Lower leg skin (tissue), 3 donors: Measurements from ENCODE around the gene C6orf141.

Experiments
- POLR2A ChIP-seq, 2 donors: fragments of 450-650 bp; IDR thresholded peaks; one replicate each; pipeline ENCODE4 v1.6.1; 2016 to 2017; ENCODE audit warnings: antibody characterized with exemption in 2 of 2, mild to moderate bottlenecking in 1 of 2, moderate library complexity in 1 of 2
- TF ChIP-seq, protein P1 (sequence below), 3 donors: fragments of 450-650 bp; IDR thresholded peaks; one replicate each; pipeline ENCODE4 v1.5.1; 2016; ENCODE audit warnings: antibody characterized with exemption in 3 of 3, mild to moderate bottlenecking in 3 of 3, moderate library complexity in 2 of 3

DNA sequence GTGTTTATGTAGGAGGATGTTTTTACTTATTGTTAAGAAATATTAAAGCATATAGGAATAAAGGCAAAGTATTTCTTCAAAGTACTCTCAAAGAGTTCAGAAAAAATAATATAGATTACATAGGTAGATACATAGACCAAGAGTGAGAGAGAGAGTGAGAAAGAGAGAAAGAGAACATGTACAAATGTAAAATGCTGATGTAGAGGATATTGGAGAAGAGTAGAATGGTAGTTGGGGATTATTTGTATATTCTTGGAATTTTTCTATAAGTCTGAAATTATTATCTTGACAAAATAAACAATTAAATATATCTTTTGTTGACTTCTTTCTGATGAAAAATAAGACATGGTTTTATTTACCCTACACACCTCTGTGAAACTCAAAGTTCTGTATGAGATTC, 29.2 kb downstream of the C6orf141 start:
- TF ChIP-seq, protein P1, sequence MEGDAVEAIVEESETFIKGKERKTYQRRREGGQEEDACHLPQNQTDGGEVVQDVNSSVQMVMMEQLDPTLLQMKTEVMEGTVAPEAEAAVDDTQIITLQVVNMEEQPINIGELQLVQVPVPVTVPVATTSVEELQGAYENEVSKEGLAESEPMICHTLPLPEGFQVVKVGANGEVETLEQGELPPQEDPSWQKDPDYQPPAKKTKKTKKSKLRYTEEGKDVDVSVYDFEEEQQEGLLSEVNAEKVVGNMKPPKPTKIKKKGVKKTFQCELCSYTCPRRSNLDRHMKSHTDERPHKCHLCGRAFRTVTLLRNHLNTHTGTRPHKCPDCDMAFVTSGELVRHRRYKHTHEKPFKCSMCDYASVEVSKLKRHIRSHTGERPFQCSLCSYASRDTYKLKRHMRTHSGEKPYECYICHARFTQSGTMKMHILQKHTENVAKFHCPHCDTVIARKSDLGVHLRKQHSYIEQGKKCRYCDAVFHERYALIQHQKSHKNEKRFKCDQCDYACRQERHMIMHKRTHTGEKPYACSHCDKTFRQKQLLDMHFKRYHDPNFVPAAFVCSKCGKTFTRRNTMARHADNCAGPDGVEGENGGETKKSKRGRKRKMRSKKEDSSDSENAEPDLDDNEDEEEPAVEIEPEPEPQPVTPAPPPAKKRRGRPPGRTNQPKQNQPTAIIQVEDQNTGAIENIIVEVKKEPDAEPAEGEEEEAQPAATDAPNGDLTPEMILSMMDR (IDR thresholded peaks at IDR 0.05), result no peak
- TF ChIP-seq POLR2A (IDR thresholded peaks at IDR 0.05), result no peak
